Neural crest cell (in vitro differentiated cells): ENCODE data around the gene ZNF670. TPM values are rescaled to one million over a fixed set of nuclear protein-coding genes. Genes with fewer than 3 reads are reported as not detected.

Source experiments
- DNase-seq: peaks from one replicate; pipeline ENCODE4 v3.0.0; 2021; ENCODE audit warnings: low read depth, mixed read lengths, low spot score
- H3K27ac Mint-ChIP-seq: one replicate; pipeline ENCODE4 v1.8.0; 2021; ENCODE audit warnings: mild to moderate bottlenecking, mixed read lengths; ENCODE audit not compliant: unreplicated experiment
- H3K27me3 Mint-ChIP-seq: 2 replicates; pipeline ENCODE4 v1.8.0; 2021; ENCODE audit warnings: low read depth, mild to moderate bottlenecking, mixed read lengths
- H3K36me3 Mint-ChIP-seq: 2 replicates; pipeline ENCODE4 v1.8.0; 2021; ENCODE audit warnings: low read depth, mild to moderate bottlenecking, mixed read lengths
- H3K4me1 Mint-ChIP-seq: 2 replicates; pipeline ENCODE4 v1.8.0; 2021; ENCODE audit warnings: mixed read lengths
- H3K4me3 Mint-ChIP-seq: one replicate; pipeline ENCODE4 v1.8.0; 2021; ENCODE audit warnings: mild to moderate bottlenecking, mixed read lengths
- H3K9me3 Mint-ChIP-seq: 2 replicates; pipeline ENCODE4 v1.8.0; 2021; ENCODE audit warnings: mixed read lengths
- CTCF ChIP-seq: fragments of 200-600 bp; sonication (generic); conservative IDR thresholded peaks from 2 replicates; pipeline ENCODE4 v1.5.0; 2021; ENCODE audit warnings: antibody characterized with exemption, mild to moderate bottlenecking
- total RNA-seq: library from RNA; stranded (reverse); gene quantifications from 2 replicates; pipeline ENCODE4 v1.2.1, GENCODE V29; 2021

ZNF670 gene
- total RNA-seq, 1 donor from 2014 or later = 13.2 TPM

GRCh38 chr1:247089616-247090375 is 11.2 kb upstream of the ZNF670 start:
- H3K36me3 Mint-ChIP-seq = no peaks in the 10 kb centered on the region
- TF ChIP-seq CTCF = no peak
- H3K4me3 Mint-ChIP-seq = no peak overlapping the region
- no peak overlapping the region for H3K27ac Mint-ChIP-seq
- peaks cover 2% of the 10 kb centered on the region for H3K9me3 Mint-ChIP-seq
- H3K4me1 Mint-ChIP-seq = no peaks in the 10 kb centered on the region
- no peaks in the 10 kb centered on the region for H3K27me3 Mint-ChIP-seq
- no peak for DNase-seq

GRCh38 chr1:247088967-247089366 is 10.4 kb upstream of the ZNF670 start:
- no peak for TF ChIP-seq CTCF
- Mint-ChIP-seq H3K36me3 (no peaks in the 10 kb centered on the region), H3K27ac (no peak overlapping the region), H3K4me3 (no peak overlapping the region), H3K4me1 (no peaks in the 10 kb centered on the region), H3K27me3 (no peaks in the 10 kb centered on the region), H3K9me3 (peaks cover 4% of the 10 kb centered on the region)
- DNase-seq = no peak

GRCh38 chr1:247087256-247087655 is 8.6 kb upstream of the ZNF670 start:
- Mint-ChIP-seq H3K36me3 (peaks cover 3% of the 10 kb centered on the region), H3K27me3 (no peaks in the 10 kb centered on the region), H3K27ac (no peak overlapping the region), H3K4me3 (no peak overlapping the region), H3K9me3 (peaks cover 6% of the 10 kb centered on the region), H3K4me1 (no peaks in the 10 kb centered on the region)
- no peak for TF ChIP-seq CTCF
- DNase-seq = no peak

GRCh38 chr1:247085310-247085709 is 6.7 kb upstream of the ZNF670 start:
- H3K27me3 Mint-ChIP-seq = no peaks in the 10 kb centered on the region
- no peak for DNase-seq
- no peak overlapping the region for H3K4me3 Mint-ChIP-seq
- peaks cover 8% of the 10 kb centered on the region for H3K9me3 Mint-ChIP-seq
- H3K4me1 Mint-ChIP-seq = no peaks in the 10 kb centered on the region
- peaks cover 3% of the 10 kb centered on the region for H3K36me3 Mint-ChIP-seq
- no peak overlapping the region for H3K27ac Mint-ChIP-seq
- no peak for TF ChIP-seq CTCF

- H3K27me3 Mint-ChIP-seq = no peaks in the 10 kb centered on the region
- H3K36me3 Mint-ChIP-seq = peaks cover 3% of the 10 kb centered on the region
- no peak for TF ChIP-seq CTCF
- no peaks in the 10 kb centered on the region for H3K4me1 Mint-ChIP-seq
- H3K4me3 Mint-ChIP-seq = no peak overlapping the region
- no peak for DNase-seq
- peaks cover 8% of the 10 kb centered on the region for H3K9me3 Mint-ChIP-seq
- H3K27ac Mint-ChIP-seq = no peak overlapping the region
Observed at GRCh38 chr1:247084771-247085170, 6.2 kb upstream of the ZNF670 start.
